ENCODE measurements around the gene PTCRA.
A peak's percentile ranks its signal among the peaks of the same experiment; 100 is the strongest.

PTCRA gene

DNA sequence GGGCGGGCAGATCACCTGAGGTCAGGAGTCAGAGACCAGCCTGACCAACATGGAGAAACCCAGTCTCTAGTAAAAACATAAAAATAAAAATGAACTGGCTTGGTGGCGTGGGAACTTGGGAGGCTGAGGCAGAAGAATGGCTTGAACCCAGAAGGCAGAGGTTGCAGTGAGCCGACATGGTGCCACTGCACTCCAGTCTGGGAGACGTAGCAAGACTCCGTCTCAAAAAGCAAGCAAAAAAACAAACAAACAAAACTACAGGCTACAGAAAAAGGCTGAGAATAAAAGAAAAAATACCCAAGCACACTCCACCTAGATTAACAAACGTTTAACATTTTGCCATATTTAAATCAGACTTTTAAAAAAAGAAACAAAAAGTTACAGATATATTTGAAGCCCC, 5.9 kb downstream of the PTCRA start:
- no peaks in the 10 kb centered on the region for H3K36me3 ChIP-seq (ENCODE audit: control insufficient read depth, insufficient read depth, low read length)
- no peaks in the 10 kb centered on the region for H3K27me3 ChIP-seq (ENCODE audit: control insufficient read depth, insufficient read depth, low read length)
- H3K4me3 ChIP-seq (ENCODE audit: low read depth, low read length), result no peak overlapping the region
- no peaks in the 10 kb centered on the region for H3K79me2 ChIP-seq
- no peak overlapping the region for H3K4me2 ChIP-seq (ENCODE audit: low read length)
- no peaks in the 10 kb centered on the region for H3K9me3 ChIP-seq (ENCODE audit: control insufficient read depth, low read length)
- no peak overlapping the region for H3K9ac ChIP-seq
- no peak overlapping the region for H2AFZ ChIP-seq
- H3K4me1 ChIP-seq, result no peaks in the 10 kb centered on the region
- H3K27ac ChIP-seq, result no peak overlapping the region
- TF ChIP-seq, protein P1, sequence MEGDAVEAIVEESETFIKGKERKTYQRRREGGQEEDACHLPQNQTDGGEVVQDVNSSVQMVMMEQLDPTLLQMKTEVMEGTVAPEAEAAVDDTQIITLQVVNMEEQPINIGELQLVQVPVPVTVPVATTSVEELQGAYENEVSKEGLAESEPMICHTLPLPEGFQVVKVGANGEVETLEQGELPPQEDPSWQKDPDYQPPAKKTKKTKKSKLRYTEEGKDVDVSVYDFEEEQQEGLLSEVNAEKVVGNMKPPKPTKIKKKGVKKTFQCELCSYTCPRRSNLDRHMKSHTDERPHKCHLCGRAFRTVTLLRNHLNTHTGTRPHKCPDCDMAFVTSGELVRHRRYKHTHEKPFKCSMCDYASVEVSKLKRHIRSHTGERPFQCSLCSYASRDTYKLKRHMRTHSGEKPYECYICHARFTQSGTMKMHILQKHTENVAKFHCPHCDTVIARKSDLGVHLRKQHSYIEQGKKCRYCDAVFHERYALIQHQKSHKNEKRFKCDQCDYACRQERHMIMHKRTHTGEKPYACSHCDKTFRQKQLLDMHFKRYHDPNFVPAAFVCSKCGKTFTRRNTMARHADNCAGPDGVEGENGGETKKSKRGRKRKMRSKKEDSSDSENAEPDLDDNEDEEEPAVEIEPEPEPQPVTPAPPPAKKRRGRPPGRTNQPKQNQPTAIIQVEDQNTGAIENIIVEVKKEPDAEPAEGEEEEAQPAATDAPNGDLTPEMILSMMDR (IDR thresholded peaks at IDR 0.05), result no peak

DNA sequence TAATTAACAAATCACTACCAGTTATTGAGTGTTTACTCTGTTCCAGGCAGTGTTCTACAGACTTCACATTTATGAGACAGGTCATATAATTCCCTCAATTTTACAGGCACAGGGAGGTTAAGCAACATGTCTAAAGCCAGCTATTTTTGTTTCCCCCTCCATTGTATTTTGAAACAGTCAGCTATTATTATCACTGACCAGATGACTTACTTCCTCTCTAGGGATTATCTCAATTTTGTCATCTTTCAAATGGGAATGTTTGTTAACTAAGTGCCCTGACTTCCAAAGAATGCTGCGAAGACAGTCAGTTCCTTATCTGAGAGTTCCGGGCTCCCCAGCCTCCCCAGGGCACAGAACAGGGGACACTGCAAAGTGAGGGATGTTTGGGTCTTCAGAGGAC, 7.8 kb downstream of the PTCRA start:
- no peak overlapping the region for H2AFZ ChIP-seq
- no peak overlapping the region for H3K4me2 ChIP-seq (ENCODE audit: low read length)
- no peak overlapping the region for H3K27ac ChIP-seq
- no peaks in the 10 kb centered on the region for H3K79me2 ChIP-seq
- no peaks in the 10 kb centered on the region for H3K9me3 ChIP-seq (ENCODE audit: control insufficient read depth, low read length)
- peaks cover 2% of the 10 kb centered on the region for H3K4me1 ChIP-seq
- no peak overlapping the region for H3K9ac ChIP-seq
- H3K4me3 ChIP-seq (ENCODE audit: low read depth, low read length), result no peak overlapping the region
- H3K36me3 ChIP-seq (ENCODE audit: control insufficient read depth, insufficient read depth, low read length), result no peaks in the 10 kb centered on the region
- TF ChIP-seq, protein P1 (IDR thresholded peaks at IDR 0.05), result no peak
- H3K27me3 ChIP-seq (ENCODE audit: control insufficient read depth, insufficient read depth, low read length), result no peaks in the 10 kb centered on the region

DNA sequence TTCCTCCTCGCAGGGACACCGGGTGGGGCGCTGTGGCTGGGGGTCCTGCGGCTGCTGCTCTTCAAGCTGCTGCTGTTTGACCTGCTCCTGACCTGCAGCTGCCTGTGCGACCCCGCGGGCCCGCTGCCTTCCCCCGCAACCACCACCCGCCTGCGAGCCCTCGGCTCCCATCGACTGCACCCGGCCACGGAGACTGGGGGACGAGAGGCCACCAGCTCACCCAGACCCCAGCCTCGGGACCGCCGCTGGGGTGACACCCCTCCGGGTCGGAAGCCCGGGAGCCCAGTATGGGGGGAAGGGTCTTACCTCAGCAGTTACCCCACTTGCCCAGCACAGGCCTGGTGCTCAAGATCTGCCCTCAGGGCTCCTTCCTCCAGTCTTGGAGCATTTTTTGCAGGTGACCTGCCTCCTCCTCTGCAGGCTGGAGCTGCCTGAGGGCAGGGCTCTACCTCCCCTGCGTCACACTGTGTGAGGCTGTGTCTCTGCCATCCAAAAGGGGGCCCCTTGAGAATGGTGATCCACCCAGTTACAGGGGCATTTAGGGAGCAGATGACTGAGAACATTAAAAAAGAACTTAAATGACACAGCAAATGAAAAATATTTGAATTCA, 9.5 kb downstream of the PTCRA start:
- peaks cover 3% of the 10 kb centered on the region for H3K4me1 ChIP-seq
- H3K4me3 ChIP-seq (ENCODE audit: low read depth, low read length), result no peak overlapping the region
- TF ChIP-seq, protein P1 (IDR thresholded peaks at IDR 0.05), result no peak
- no peaks in the 10 kb centered on the region for H3K36me3 ChIP-seq (ENCODE audit: control insufficient read depth, insufficient read depth, low read length)
- no peak overlapping the region for H3K27ac ChIP-seq
- H3K27me3 ChIP-seq (ENCODE audit: control insufficient read depth, insufficient read depth, low read length), result no peaks in the 10 kb centered on the region
- H3K4me2 ChIP-seq (ENCODE audit: low read length), result no peak overlapping the region
- no peaks in the 10 kb centered on the region for H3K79me2 ChIP-seq
- H3K9ac ChIP-seq, result no peak overlapping the region
- no peaks in the 10 kb centered on the region for H3K9me3 ChIP-seq (ENCODE audit: control insufficient read depth, low read length)
- H2AFZ ChIP-seq, result no peak overlapping the region

DNA sequence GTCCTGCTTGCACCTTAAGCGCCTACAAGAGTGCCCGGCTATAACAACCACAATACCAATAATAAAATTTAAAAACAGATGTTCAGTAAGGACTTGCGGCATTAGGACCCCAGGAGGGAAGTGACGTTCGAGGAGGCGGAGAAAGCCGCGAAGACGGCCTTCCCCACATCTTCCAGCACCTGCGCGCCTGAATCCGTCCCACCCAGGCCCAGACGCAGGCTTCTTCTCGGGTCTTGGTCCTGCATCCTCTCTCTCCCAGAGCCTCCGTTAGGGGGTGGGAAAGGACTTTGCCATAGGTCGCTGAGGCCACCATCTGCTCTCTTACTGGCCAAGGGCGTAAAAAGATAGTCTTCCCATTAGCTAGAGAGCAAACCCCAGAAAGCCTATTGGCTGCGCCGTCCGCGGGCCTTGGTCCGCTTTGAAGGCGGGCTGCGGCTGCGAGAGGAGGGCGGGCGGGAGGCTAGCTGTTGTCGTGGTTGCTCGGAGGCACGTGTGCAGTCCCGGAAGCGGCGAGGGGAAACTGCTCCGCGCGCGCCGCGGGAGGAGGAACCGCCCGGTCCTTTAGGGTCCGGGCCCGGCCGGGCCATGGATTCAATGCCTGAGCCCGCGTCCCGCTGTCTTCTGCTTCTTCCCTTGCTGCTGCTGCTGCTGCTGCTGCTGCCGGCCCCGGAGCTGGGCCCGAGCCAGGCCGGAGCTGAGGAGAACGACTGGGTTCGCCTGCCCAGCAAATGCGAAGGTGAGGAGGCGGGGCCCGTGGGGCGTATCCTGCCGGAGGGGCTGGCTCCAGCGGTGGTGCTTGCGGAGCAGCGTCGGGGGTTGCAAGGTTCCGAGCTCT, 13.3 kb downstream of the PTCRA start, which contains the start of gene CNPY3:
Gene CNPY3, plus strand, starts transcription at position 495 of the 835 bp plus-strand sequence. Its CDS starts 91 bp downstream, at position 586.
- Histone ChIP-seq H3K4me1 (peaks cover 6% of the 10 kb centered on the region), H3K79me2 (peaks cover 21% of the 10 kb centered on the region)

More for the DNA sequence above, 13.3 kb downstream of the PTCRA start, which contains the start of gene CNPY3:
- Histone ChIP-seq H2AFZ (peak within 1 kb of the TSS; percentile 84), H3K27ac (peak within 1 kb of the TSS; percentile 93), H3K4me2 (ENCODE audit: low read length) (peak within 1 kb of the TSS; percentile 73), H3K36me3 (ENCODE audit: control insufficient read depth, insufficient read depth, low read length) (no peaks in the 10 kb centered on the region), H3K27me3 (ENCODE audit: control insufficient read depth, insufficient read depth, low read length) (no peaks in the 10 kb centered on the region), H3K4me3 (ENCODE audit: low read depth, low read length) (peak within 1 kb of the TSS; percentile 71), H3K9me3 (ENCODE audit: control insufficient read depth, low read length) (no peaks in the 10 kb centered on the region), H3K9ac (peak within 1 kb of the TSS; percentile 4)
- TF ChIP-seq, protein P1 (IDR thresholded peaks at IDR 0.05), result no peak

All from parathyroid adenoma (tissue), 2 donors.